ENCODE data around the gene ADD1. TPM values are rescaled to one million over a fixed set of nuclear protein-coding genes. Genes with fewer than 3 reads are reported as not detected.

The ADD1 gene
- total and polyA plus RNA-seq, 12 donors = 163 to 448 (median 214) TPM

GRCh38 chr4:2927696-2928075 is 84.0 kb downstream of the ADD1 start:
- Histone ChIP-seq H3K27ac (no peak overlapping the region), H3K4me1 (peaks cover 5 to 34% (median 23%) of the 10 kb centered on the region in 9 donors), H3K27me3 (no peaks in the 10 kb centered on the region), H3K9me3 (no peaks in the 10 kb centered on the region), H3K4me3 (no peak overlapping the region), H3K36me3 (peaks cover 0 to 91% (median 69%) of the 10 kb centered on the region in 9 donors)
- ATAC-seq = no peak
- TF ChIP-seq CTCF (IDR thresholded peaks at IDR 0.05) = no peak
- no peak for DNase-seq
- intact Hi-C loops (cut with DNase I) = no loop called here
- 93% methylated on average over 12 of the region's 12 CpGs for WGBS, 2 donors

GRCh38 chr4:2928242-2929176 is 84.9 kb downstream of the ADD1 start:
- Histone ChIP-seq H3K36me3 (peaks cover 0 to 83% (median 64%) of the 10 kb centered on the region in 9 donors), H3K27me3 (no peaks in the 10 kb centered on the region), H3K4me3 (no peak overlapping the region), H3K4me1 (peaks cover 7 to 35% (median 31%) of the 10 kb centered on the region in 9 donors), H3K9me3 (no peaks in the 10 kb centered on the region), H3K27ac (no peak overlapping the region)
- 84 to 87% methylated on average over 32 of the region's 32 CpGs for WGBS, 2 donors
- no peak for TF ChIP-seq CTCF (IDR thresholded peaks at IDR 0.05)
- peak in 1 of 2 donors; percentile 6 for DNase-seq
- intact Hi-C loops (cut with DNase I) = no loop called here
- ATAC-seq = no peak

GRCh38 chr4:2929469-2929868 is 85.8 kb downstream of the ADD1 start:
- intact Hi-C loops (cut with DNase I) = no loop called here
- peaks cover 7 to 38% (median 35%) of the 10 kb centered on the region in 9 donors for H3K4me1 ChIP-seq
- peak in 1 of 2 donors; percentile 7 for DNase-seq
- H3K27me3 ChIP-seq = no peaks in the 10 kb centered on the region
- H3K4me3 ChIP-seq = no peak overlapping the region
- H3K36me3 ChIP-seq = peaks cover 0 to 74% (median 61%) of the 10 kb centered on the region in 9 donors
- H3K27ac ChIP-seq = no peak overlapping the region
- no peak for ATAC-seq
- TF ChIP-seq CTCF (IDR thresholded peaks at IDR 0.05) = no peak
- 89 to 90% methylated on average over 16 of the region's 16 CpGs for WGBS, 2 donors
- no peaks in the 10 kb centered on the region for H3K9me3 ChIP-seq

GRCh38 chr4:2930135-2930757 is 86.6 kb downstream of the ADD1 start:
- Histone ChIP-seq H3K9me3 (no peaks in the 10 kb centered on the region), H3K36me3 (peaks cover 0 to 66% (median 53%) of the 10 kb centered on the region in 9 donors), H3K4me1 (peaks cover 7 to 40% (median 38%) of the 10 kb centered on the region in 9 donors), H3K27ac (peak overlapping the region in 5 of 10 donors; percentile 40 to 95 (median 93)), H3K4me3 (no peak overlapping the region), H3K27me3 (no peaks in the 10 kb centered on the region)
- no peak for TF ChIP-seq CTCF (IDR thresholded peaks at IDR 0.05)
- DNase-seq (peak in 1 of 2 donors; percentile 7), ATAC-seq (no peak)
- intact Hi-C loops (cut with DNase I) = loop anchor here in 7 of 10 donors (5.0 to 10.0 kb wide), 6 partner anchors 68 to 175 kb away; partner anchors contain the start of genes ADD1 (in 2 of the 7) and TNIP2 (in 1 of the 7)
- 85 to 87% methylated on average over 12 of the region's 12 CpGs for WGBS, 2 donors

All from heart right ventricle (tissue), 16 donors.